Stimulated activated CD8-positive, alpha-beta memory T cell treated with anti-CD3 and anti-CD28 coated beads, Interleukin-15, amount 100 ng/mL, for 4 hours (primary cell): ENCODE measurements around the gene FBRSL1.

ENCODE experiments used
- DNase-seq, 2 donors: peaks; one replicate each; pipeline ENCODE4 v3.0.0-alpha.2; 2020; ENCODE audit warnings: low read depth in 2 of 2

The FBRSL1 gene

GRCh38 chr12:132510746-132511477 lies 21.0 kb downstream of the FBRSL1 start:
- no peak for DNase-seq

DNA sequence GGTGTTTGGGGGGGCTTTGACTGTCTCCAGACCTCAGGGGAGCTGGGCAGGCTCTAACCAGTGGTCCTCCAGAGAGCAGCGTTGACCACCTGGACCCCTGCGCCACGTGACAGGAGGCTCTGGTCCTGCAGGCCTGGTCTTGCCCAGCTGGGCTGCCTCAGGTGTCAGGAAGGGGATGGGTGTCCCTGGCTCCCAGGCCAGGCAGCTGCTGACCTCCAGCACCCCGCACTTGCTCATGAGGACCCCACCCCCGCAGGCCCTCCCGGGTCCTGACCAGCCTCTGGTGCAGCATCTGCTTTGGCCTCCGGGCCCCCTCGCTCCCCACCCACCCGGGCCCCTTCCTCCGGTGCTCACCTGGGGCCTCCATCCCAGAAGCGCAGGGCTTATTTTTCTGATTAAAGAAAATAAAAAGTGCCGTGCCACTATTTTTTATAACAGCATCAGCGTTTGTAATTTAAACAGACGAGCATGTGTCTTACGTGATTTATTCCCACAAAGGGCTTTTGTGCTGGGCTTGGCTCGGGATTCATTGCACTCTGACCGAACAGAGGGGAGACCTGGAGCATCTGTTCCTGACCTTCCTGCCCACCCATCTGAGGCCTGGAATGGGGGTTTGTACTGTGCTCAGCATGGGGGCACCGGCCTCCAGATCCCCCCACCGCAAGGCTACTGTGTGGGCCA lies 21.7 kb downstream of the FBRSL1 start:
- no peak for DNase-seq

DNA sequence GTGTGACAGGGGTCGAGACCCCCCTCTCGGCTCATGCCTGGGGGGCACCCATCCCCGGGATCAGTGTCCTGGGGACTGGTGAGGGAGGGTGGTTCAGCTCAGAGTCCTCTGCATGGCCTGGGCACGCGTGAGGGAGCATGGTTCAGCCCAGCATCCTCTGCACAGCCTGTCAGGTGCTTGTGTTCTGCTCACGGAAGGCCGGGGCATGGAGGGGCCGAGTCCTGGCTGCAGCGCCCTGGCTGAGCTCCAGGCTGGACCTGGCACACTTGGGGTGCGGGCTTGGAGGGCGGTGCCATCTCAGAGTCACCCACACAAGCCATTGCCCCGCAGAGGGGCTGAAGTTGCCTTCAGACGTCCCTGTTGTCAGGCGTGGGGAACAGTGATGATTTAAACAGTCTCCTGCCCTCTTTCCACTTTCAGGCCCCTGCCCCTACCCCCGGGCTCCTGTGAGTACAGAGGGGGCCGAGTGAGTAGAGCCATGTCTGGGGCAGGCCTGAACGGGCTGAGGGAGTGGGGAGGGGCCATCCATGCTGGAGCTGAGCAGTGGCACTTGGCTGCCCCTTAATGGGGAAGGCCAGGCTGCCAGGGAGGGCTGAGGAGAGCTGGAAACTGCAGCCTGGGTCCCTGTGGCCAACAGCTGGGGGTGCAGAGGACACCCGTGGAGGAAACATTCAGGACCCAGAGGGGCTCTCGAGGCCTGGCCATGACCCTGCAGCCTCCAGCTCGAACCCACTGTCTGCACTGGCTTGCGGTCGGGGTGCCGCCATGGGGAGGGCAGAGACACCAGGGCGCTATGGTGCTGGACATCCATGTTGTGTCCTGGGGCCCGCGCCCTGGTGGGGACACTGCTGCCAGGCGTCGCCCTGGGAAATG lies 22.5 kb downstream of the FBRSL1 start:
- no peak for DNase-seq

DNA sequence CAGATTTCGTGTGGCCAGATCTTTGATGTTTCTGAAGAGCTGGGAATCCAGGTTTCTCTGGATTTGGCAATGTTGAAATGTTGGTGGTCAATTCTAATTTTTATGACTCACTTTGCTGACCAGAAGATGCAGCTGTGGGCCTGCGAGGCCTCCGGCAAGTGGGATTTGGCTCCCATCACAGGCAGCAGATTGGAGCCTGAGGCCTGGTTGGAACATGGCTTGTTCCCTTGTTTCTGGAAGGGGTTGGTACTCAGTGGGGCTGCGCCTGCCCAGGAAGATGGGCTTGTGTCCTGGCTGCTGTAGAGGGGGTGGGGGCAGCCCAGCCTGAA lies 23.1 kb downstream of the FBRSL1 start:
- DNase-seq: no peak

- DNase-seq: no peak
Measured at GRCh38 chr12:132513458-132514135, 23.6 kb downstream of the FBRSL1 start.

- no peak for DNase-seq
Measured at GRCh38 chr12:132514216-132514820, 24.4 kb downstream of the FBRSL1 start.

DNA sequence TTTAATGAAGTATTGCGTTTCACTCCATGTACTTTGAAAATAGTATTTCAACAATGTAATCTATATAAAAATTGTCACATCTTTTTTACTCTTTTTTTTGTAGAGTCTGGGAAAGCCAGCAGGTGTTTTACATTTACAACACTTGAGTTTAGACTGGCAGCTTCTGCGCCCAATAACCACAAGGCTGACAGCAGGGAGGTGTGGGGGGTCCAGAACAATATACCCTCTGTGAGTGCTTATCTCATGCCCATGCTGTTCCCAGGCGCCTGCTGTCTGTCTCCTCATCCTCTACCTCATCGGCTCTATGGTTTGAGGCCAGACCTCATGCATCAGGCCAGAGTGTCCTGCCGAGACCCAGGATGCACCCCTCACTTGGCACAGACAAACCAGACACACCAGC lies 24.9 kb downstream of the FBRSL1 start:
- no peak for DNase-seq

GRCh38 chr12:132516095-132517012 lies 26.4 kb downstream of the FBRSL1 start:
- no peak for DNase-seq

DNA sequence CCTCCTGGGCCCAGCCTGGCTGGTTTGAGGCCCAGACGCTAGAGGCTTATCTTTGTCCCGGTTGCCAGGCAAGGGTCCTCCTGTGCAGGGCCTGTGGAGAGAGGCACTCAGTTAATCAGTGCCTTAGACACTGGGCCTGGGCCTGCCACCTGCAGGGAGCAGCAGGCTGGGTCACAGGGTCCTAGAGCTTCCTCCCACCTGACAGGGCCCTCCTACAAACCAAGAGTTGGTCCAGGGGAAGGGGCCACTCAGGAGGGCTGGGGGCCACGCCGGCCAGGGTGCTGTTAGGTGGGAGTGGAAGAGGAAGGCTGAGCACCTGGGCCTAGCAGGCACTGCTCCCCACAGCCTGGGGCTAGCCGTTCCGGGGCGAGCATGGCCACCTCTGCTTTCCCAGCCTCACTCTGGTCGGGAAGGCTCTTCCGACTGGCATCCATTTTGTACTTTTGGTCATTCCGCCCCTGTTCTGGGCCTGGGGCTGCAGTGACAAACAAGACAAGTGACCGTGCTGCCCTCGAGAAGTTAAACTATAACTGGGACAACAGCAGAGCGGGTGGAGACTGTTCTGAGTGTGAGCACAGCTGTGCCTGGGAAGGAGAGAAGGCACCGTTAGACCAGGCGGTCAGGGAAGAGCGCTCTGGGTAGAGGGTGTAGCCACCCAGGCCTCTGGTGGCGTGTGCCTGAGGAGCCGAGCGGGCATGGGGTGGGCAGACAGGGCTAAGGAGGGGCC lies 27.2 kb downstream of the FBRSL1 start:
- no peak for DNase-seq

- DNase-seq: no peak
Measured at GRCh38 chr12:132517740-132518100, 27.8 kb downstream of the FBRSL1 start.

- DNase-seq: no peak
Measured at GRCh38 chr12:132518354-132518992, 28.5 kb downstream of the FBRSL1 start.

GRCh38 chr12:132520421-132521199 lies 30.7 kb downstream of the FBRSL1 start:
- no peak for DNase-seq

GRCh38 chr12:132521200-132521580 lies 31.2 kb downstream of the FBRSL1 start:
- DNase-seq: no peak

DNA sequence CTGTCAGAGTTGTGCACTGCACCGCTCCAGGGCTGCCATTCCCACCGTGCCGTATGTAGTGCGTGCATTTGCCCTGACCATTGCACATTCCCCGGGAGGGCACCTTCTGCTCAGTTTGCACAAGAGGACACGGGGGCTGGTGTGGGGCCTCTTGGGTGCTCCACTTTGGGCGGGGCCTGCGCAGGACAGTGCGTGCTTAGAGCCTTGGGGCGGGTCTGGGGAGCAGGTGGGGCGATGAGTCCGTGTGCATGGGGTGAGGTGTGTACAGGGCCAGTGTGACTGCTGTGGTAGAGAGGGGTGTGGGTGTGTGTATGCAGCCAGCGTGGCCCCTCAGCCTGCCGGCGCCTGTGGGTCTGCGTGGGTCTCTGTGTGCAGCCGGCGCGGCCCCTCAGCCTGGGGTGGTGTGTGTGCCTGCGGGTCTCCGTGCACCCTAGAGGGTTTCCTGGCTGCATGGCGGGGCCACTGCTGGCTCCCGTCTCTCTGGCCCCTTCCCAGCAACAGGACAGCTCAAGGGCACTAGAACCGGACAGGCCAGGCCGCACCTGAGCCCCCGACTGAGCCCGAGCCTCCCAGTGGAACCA lies 31.9 kb downstream of the FBRSL1 start:
- DNase-seq: no peak

DNA sequence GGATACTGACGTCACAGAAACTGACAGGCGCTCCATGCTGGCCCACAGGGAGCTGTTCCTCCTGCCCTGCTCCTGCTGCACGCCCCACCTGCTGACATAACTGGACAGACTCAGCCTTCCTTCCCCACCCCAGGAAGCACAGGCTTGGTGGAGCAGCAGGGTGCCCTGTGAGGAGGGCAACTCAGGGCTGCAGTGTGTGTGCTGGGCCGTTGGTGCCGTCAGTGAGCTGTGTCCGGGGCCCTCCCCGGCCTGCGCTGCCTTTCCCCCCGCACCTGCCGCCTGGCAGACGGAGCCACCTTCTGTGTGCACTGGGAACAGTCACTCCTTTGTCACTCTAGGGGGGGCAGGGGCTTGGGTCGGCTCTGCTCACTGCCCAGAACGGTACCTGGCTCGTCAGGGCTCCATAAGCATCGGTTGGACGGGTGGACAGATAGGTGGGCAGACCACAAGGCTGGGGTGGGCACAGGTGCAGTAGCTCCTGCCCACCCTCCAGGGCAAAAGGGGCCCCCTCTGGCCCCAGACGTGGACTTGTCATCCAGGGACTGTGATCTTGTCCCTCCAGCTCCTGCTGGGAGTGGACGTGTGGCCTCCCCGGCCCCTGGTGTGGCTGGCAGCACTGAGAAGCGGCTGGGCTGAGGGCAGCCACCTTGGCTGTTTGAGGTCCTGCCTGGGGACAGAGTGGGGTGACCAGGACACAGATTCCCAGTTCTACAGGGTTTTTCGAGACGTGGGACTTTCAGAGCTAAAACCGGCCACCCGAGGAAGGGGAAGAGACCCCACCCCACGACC lies 32.8 kb downstream of the FBRSL1 start:
- no peak for DNase-seq

GRCh38 chr12:132523576-132524331 lies 33.8 kb downstream of the FBRSL1 start:
- peak; percentile 30 to 32 for DNase-seq

GRCh38 chr12:132524405-132524804 lies 34.5 kb downstream of the FBRSL1 start:
- DNase-seq: no peak
